Transverse colon (tissue), 4 donors: ENCODE measurements around the gene IFT25. TPM values are rescaled to one million over a fixed set of nuclear protein-coding genes. Genes with fewer than 3 reads are reported as not detected.

ENCODE experiments used
- DNase-seq: peaks from one replicate; pipeline ENCODE4 v3.0.0-alpha.2; 2019
- H3K27ac ChIP-seq, 4 donors: fragments of 200-600 bp; sonication (generic); 2 replicates each; pipeline ENCODE4 v1.5.1; 2016 to 2018; ENCODE audit warnings: inconsistent platforms in 4 of 4
- H3K27me3 ChIP-seq: fragments of 200-600 bp; sonication (generic); 2 replicates; pipeline ENCODE4 v1.5.1; 2017; ENCODE audit warnings: inconsistent platforms
- H3K36me3 ChIP-seq, 4 donors: fragments of 200-600 bp; sonication (generic); 2 replicates each; pipeline ENCODE4 v1.5.1; 2017 to 2019; ENCODE audit warnings: inconsistent platforms in 4 of 4
- H3K4me1 ChIP-seq, 4 donors: fragments of 200-600 bp; sonication (generic); 2 replicates each; pipeline ENCODE4 v1.5.1; 2017 to 2020; ENCODE audit warnings: inconsistent platforms in 4 of 4
- H3K4me3 ChIP-seq, 4 donors: fragments of 200-600 bp; sonication (generic); 1 replicate in 1 of 4; 2 replicates in 3 of 4; pipeline versions ENCODE4 v1.5.1 to v1.6.1; 2017 to 2019; ENCODE audit warnings: inconsistent platforms in 4 of 4
- H3K9me3 ChIP-seq, 2 donors: fragments of 200-600 bp; sonication (generic); 2 replicates each; pipeline ENCODE4 v1.5.1; 2017 to 2019; ENCODE audit warnings: inconsistent platforms in 2 of 2
- CTCF ChIP-seq, 5 experiments: fragments of 200-600 bp in 3 of 5; fragments of 450-650 bp in 2 of 5; sonication (generic) in 3 of 5; IDR thresholded peaks; 1 replicate in 2 of 5; 2 replicates in 3 of 5; pipeline ENCODE4 v1.5.1; 2016 to 2017; ENCODE audit warnings: antibody characterized with exemption in 5 of 5, inconsistent platforms in 3 of 5, mild to moderate bottlenecking in 2 of 5, moderate library complexity in 1 of 5
- EP300 ChIP-seq: sonication (generic); formaldehyde crosslinking; IDR thresholded peaks from one replicate; pipeline ENCODE4 v1.6.1; 2017; ENCODE audit warnings: antibody characterized with exemption, low read depth
- POLR2A ChIP-seq: fragments of 450-650 bp; IDR thresholded peaks from one replicate; pipeline ENCODE4 v1.6.1; 2016; ENCODE audit warnings: antibody characterized with exemption, mild to moderate bottlenecking, moderate library complexity
- POLR2AphosphoS5 ChIP-seq, 3 donors: sonication (generic); formaldehyde crosslinking; IDR thresholded peaks; one replicate each; pipeline ENCODE4 v1.6.1; 2016; ENCODE audit warnings: antibody characterized with exemption in 3 of 3
- WGBS, 2 donors: methylation state at CpG; one replicate each; pipeline ENCODE4 v1.1.5; 2018; ENCODE audit warnings: low coverage in 1 of 2; 5-methylcytosine and 5-hydroxymethylcytosine counted together
- in situ Hi-C, 4 donors: fragments of 200-750 bp; cut with MboI; loops; one replicate each; pipeline versions ENCODE4 v1.15.0 to v1.15.1; 2017; ENCODE audit warnings: low sequenced_read_pairs in 3 of 4, low pct_ligation_motif_present in 1 of 4, low pct_unique_long_range_greater_than_20kb in 1 of 4
- intact Hi-C: fragments of 100-400 bp; cut with DNase I; formaldehyde crosslinking; loops from one replicate; pipeline ENCODE4 v1.15.1; 2023; ENCODE audit warnings: low total_unique reads
- total RNA-seq, 4 donors: library from RNA; depleted of rRNA; stranded (reverse); fragments of >200 nt; gene quantifications; one replicate each; pipeline ENCODE4 v1.1.0, GENCODE V29; 2016

Gene IFT25
- total RNA-seq, 4 donors from 2014 or later, result 4.2 to 22.5 (median 12.9) TPM

- WGBS, 2 donors, result 39 to 59% methylated on average over 2 of the region's 2 CpGs
Measured at GRCh38 chr1:53968125-53968513, 22.6 kb upstream of the IFT25 start.

GRCh38 chr1:53967409-53968124 lies 22.1 kb upstream of the IFT25 start:
- no peaks in the 10 kb centered on the region for H3K27me3 ChIP-seq
- intact Hi-C loops, result no loop called here
- peaks cover 0 to 14% (median 3%) of the 10 kb centered on the region in 4 donors for H3K36me3 ChIP-seq

More at GRCh38 chr1:53968125-53968513, 22.6 kb upstream of the IFT25 start:
- no peak overlapping the region for H3K27ac ChIP-seq
- DNase-seq, result no peak
- H3K27me3 ChIP-seq, result no peaks in the 10 kb centered on the region
- H3K36me3 ChIP-seq, result peaks cover 0 to 12% (median 3%) of the 10 kb centered on the region in 4 donors
- no peak overlapping the region for H3K4me3 ChIP-seq
- TF ChIP-seq CTCF (IDR thresholded peaks at IDR 0.05), result no peak
- TF ChIP-seq EP300, result no peak
- intact Hi-C loops (no loop called here), in situ Hi-C loops (loop anchor here in 2 of 4 donors (10.0 to 25.0 kb wide), 2 partner anchors 106 to 113 kb away; no protein-coding TSS in a partner anchor)
- H3K4me1 ChIP-seq, result no peaks in the 10 kb centered on the region
- H3K9me3 ChIP-seq, result no peaks in the 10 kb centered on the region

GRCh38 chr1:53966794-53967193 lies 21.3 kb upstream of the IFT25 start:
- in situ Hi-C loops, result loop anchor here in 2 of 4 donors (10.0 to 25.0 kb wide), 2 partner anchors 104 to 112 kb away; no protein-coding TSS in a partner anchor
- peaks cover 0 to 22% (median 6%) of the 10 kb centered on the region in 4 donors for H3K36me3 ChIP-seq
- TF ChIP-seq CTCF (IDR thresholded peaks at IDR 0.05) (no peak), EP300 (no peak), POLR2AphosphoS5 (IDR thresholded peaks at IDR 0.05) (no peak), POLR2A (no peak)
- no peak for DNase-seq
- no peaks in the 10 kb centered on the region for H3K4me1 ChIP-seq
- H3K4me3 ChIP-seq, result no peak overlapping the region
- intact Hi-C loops, result no loop called here
- H3K9me3 ChIP-seq, result no peaks in the 10 kb centered on the region
- no peaks in the 10 kb centered on the region for H3K27me3 ChIP-seq
- no peak overlapping the region for H3K27ac ChIP-seq
- WGBS, 2 donors, result 80 to 83% methylated on average over 3 of the region's 3 CpGs

More at GRCh38 chr1:53967409-53968124, 22.1 kb upstream of the IFT25 start:
- no peak for DNase-seq
- H3K4me3 ChIP-seq, result no peak overlapping the region
- in situ Hi-C loops, result loop anchor here in 2 of 4 donors (10.0 to 25.0 kb wide), 2 partner anchors 105 to 113 kb away; no protein-coding TSS in a partner anchor
- H3K9me3 ChIP-seq, result no peaks in the 10 kb centered on the region
- no peaks in the 10 kb centered on the region for H3K4me1 ChIP-seq
- H3K27ac ChIP-seq, result no peak overlapping the region
- WGBS, 2 donors, result 75 to 85% methylated on average over 2 to 7 of the region's 7 CpGs
- TF ChIP-seq EP300, result no peak
- TF ChIP-seq POLR2A, result no peak
- TF ChIP-seq CTCF (IDR thresholded peaks at IDR 0.05), result no peak
- TF ChIP-seq POLR2AphosphoS5 (IDR thresholded peaks at IDR 0.05), result no peak

DNA sequence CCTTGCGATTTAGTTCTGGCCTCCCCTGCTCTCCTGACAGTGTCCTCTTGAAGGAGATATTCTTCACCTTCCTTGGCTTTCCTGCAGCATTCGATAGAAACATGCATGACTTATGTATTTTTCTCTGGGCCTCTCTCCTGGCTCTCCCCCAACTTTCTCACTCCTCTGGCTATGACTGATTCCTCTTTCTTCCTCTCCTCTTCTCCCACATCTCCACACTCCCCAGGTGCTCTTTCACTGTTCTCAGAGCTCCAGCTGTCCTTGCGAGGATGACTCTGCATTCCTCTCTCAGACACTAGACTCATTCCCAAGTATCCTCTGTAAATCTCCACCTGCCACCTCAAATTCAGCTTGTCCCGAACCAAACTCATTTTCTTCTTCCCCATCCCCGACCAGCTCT lies 18.6 kb upstream of the IFT25 start:
- WGBS, 2 donors, result 70 to 90% methylated on average over 5 of the region's 5 CpGs
- intact Hi-C loops (no loop called here), in situ Hi-C loops (loop anchor here in 2 of 4 donors (10.0 to 25.0 kb wide), 2 partner anchors 102 to 109 kb away; no protein-coding TSS in a partner anchor)
- H3K27me3 ChIP-seq, result no peaks in the 10 kb centered on the region
- H3K9me3 ChIP-seq, result no peaks in the 10 kb centered on the region
- H3K4me1 ChIP-seq, result no peaks in the 10 kb centered on the region
- no peak overlapping the region for H3K27ac ChIP-seq
- no peak for TF ChIP-seq CTCF (IDR thresholded peaks at IDR 0.05)
- no peak for DNase-seq
- H3K36me3 ChIP-seq, result peaks cover 0 to 37% (median 6%) of the 10 kb centered on the region in 4 donors
- H3K4me3 ChIP-seq, result no peak overlapping the region
